ENCODE results near the gene KIF17.
A peak's percentile ranks its signal among the peaks of the same experiment; 100 is the strongest.

KIF17 gene

GRCh38 chr1:20708891-20709290, 8.9 kb downstream of the KIF17 start:
- H3K4me3 ChIP-seq (ENCODE audit: low read length) = no peak overlapping the region
- TF ChIP-seq CTCF (conservative IDR thresholded peaks at IDR 0.05; ENCODE audit: low read length) = no peak
- DNase-seq (ENCODE audit: low read depth) = no peak

- H3K4me3 ChIP-seq (ENCODE audit: low read length) = no peak overlapping the region
- no peak for DNase-seq (ENCODE audit: low read depth)
- TF ChIP-seq CTCF (conservative IDR thresholded peaks at IDR 0.05; ENCODE audit: low read length) = no peak
These were observed 9.8 kb downstream of the KIF17 start for GRCh38 chr1:20708057-20708456.

GRCh38 chr1:20706841-20707240, 11.0 kb downstream of the KIF17 start:
- DNase-seq (ENCODE audit: low read depth) = no peak
- no peak for TF ChIP-seq CTCF (conservative IDR thresholded peaks at IDR 0.05; ENCODE audit: low read length)
- H3K4me3 ChIP-seq (ENCODE audit: low read length) = no peak overlapping the region

- TF ChIP-seq CTCF (conservative IDR thresholded peaks at IDR 0.05; ENCODE audit: low read length) = no peak
- DNase-seq (ENCODE audit: low read depth) = peak; percentile 27
- no peak overlapping the region for H3K4me3 ChIP-seq (ENCODE audit: low read length)
These were observed 12.5 kb downstream of the KIF17 start for GRCh38 chr1:20705203-20705755.

- TF ChIP-seq CTCF (conservative IDR thresholded peaks at IDR 0.05; ENCODE audit: low read length) = no peak
- no peak for DNase-seq (ENCODE audit: low read depth)
- no peak overlapping the region for H3K4me3 ChIP-seq (ENCODE audit: low read length)
These were observed 13.2 kb downstream of the KIF17 start for GRCh38 chr1:20704390-20705202.

- TF ChIP-seq CTCF (conservative IDR thresholded peaks at IDR 0.05; ENCODE audit: low read length) = no peak
- no peak overlapping the region for H3K4me3 ChIP-seq (ENCODE audit: low read length)
- DNase-seq (ENCODE audit: low read depth) = no peak
These were observed 14.6 kb downstream of the KIF17 start for GRCh38 chr1:20703124-20703756.

GRCh38 chr1:20702416-20702815, 15.4 kb downstream of the KIF17 start:
- peak; percentile 17 for DNase-seq (ENCODE audit: low read depth)

More at GRCh38 chr1:20702416-20702815, 15.4 kb downstream of the KIF17 start:
- H3K4me3 ChIP-seq (ENCODE audit: low read length) = no peak overlapping the region
- peak; percentile 50 for TF ChIP-seq CTCF (conservative IDR thresholded peaks at IDR 0.05; ENCODE audit: low read length)
